Right lobe of liver (tissue), 4 donors: ENCODE measurements around the gene SLC9A3.

ENCODE experiments used
- CTCF ChIP-seq, 4 donors: fragments of 200-600 bp in 3 of 4; fragments of 450-650 bp in 1 of 4; IDR thresholded peaks; one replicate each; pipeline versions ENCODE4 v1.5.1 to v1.8.0; 2016 to 2022; ENCODE audit warnings: antibody characterized with exemption in 4 of 4, mild to moderate bottlenecking in 2 of 4
- POLR2A ChIP-seq: fragments of 450-650 bp; IDR thresholded peaks from one replicate; pipeline ENCODE4 v1.6.1; 2017; ENCODE audit warnings: antibody characterized with exemption, mild to moderate bottlenecking
- donor health status: DM: no; HTN: no; CAD: no.
- donor health status: DM: no; HTN: no; CAD: no.
- donor health status: DM: no; HTN: yes; CAD: no.

GRCh38 chr5:438481-438981, 85.7 kb downstream of the SLC9A3 start:
- TF ChIP-seq CTCF (IDR thresholded peaks at IDR 0.05) (no peak), POLR2A (no peak)
